B cell (primary cell): ENCODE results near the gene MMGT1. TPM values are rescaled to one million over a fixed set of nuclear protein-coding genes. Genes with fewer than 3 reads are reported as not detected.

ENCODE experiments used
- ATAC-seq: fragments of 200-7000 bp; cut with Tn5 transposase; one replicate; pipeline ENCODE4 v1.10.0; 2021; ENCODE audit warnings: low read depth, mild to moderate bottlenecking, moderate number of reproducible peaks, moderate library complexity
- CTCF ChIA-PET: fragments of 350-600 bp; sonication (Branson Sonifier 250); formaldehyde crosslinking; loops from one replicate; lab custom pipeline; 2021; ENCODE audit warnings: antibody characterized with exemption, inconsistent platforms; lab: Charles Lee
- POLR2A ChIA-PET: fragments of 350-600 bp; sonication (Branson Sonifier 250); formaldehyde crosslinking; loops from one replicate; lab custom pipeline; 2021; ENCODE audit warnings: antibody characterized with exemption; lab: Charles Lee
- DNase-seq: peaks from one replicate; pipeline ENCODE4 v3.0.0; 2013
- H2AFZ ChIP-seq: 2 replicates; pipeline ENCODE4 v1.6.1; 2012; ENCODE audit warnings: mild to moderate bottlenecking, low read depth, low read length; ENCODE audit not compliant: insufficient read depth, poor library complexity, severe bottlenecking
- H3K27ac ChIP-seq, 2 donors: 1 replicate in 1 of 2; 2 replicates in 1 of 2; pipeline ENCODE4 v1.5.1; 2012 to 2013; ENCODE audit warnings: low read length in 2 of 2, mild to moderate bottlenecking in 2 of 2, moderate library complexity in 1 of 2
- H3K27me3 ChIP-seq, 4 experiments: fragments of 200-600 bp in 1 of 4; sonication (generic) in 1 of 4; replicated peaks in 1 of 4; 1 replicate in 2 of 4; 2 replicates in 2 of 4; pipeline versions ENCODE4 v1.6.1 to v1.7.0; 2013 to 2016; ENCODE audit warnings: low read length in 3 of 4, mild to moderate bottlenecking in 2 of 4, mixed read lengths in 1 of 4, moderate library complexity in 1 of 4; ENCODE audit not compliant: insufficient read depth in 4 of 4, control insufficient read depth in 3 of 4; ENCODE audit errors: control extremely low read depth in 1 of 4
- H3K36me3 ChIP-seq, 2 experiments: replicated peaks in 1 of 2; 1 replicate in 1 of 2; 2 replicates in 1 of 2; pipeline versions ENCODE4 v1.6.1 to v1.7.1; 2013; ENCODE audit warnings: low read length in 1 of 2; ENCODE audit not compliant: insufficient read depth in 2 of 2, control insufficient read depth in 1 of 2; ENCODE audit errors: control extremely low read depth in 1 of 2, extremely low read depth in 1 of 2
- H3K4me1 ChIP-seq, 2 donors: fragments of 200-600 bp in 1 of 2; sonication (generic) in 1 of 2; 1 replicate in 1 of 2; 2 replicates in 1 of 2; pipeline versions ENCODE4 v1.5.1 to v1.6.1; 2013 to 2017; ENCODE audit warnings: low read length in 2 of 2; ENCODE audit not compliant: control insufficient read depth in 2 of 2, insufficient read depth in 2 of 2
- H3K4me2 ChIP-seq: replicated peaks from 2 replicates; pipeline ENCODE3; 2012; ENCODE audit warnings: mild to moderate bottlenecking, low read depth, low read length; ENCODE audit not compliant: poor library complexity, severe bottlenecking
- H3K4me3 ChIP-seq, 5 experiments: fragments of 200-600 bp in 1 of 5; sonication (generic) in 1 of 5; 1 replicate in 3 of 5; 2 replicates in 2 of 5; pipeline versions ENCODE4 v1.5.1 to v1.7.0; 2011 to 2016; ENCODE audit warnings: low read length in 4 of 5, mild to moderate bottlenecking in 4 of 5, low read depth in 2 of 5, control low read depth in 1 of 5, moderate library complexity in 1 of 5; ENCODE audit not compliant: insufficient read depth in 1 of 5; ENCODE audit errors: control extremely low read depth in 1 of 5, extremely low read depth in 1 of 5
- H3K79me2 ChIP-seq: fragments of 200-600 bp; sonication (generic); one replicate; pipeline ENCODE4 v1.6.0; 2016; ENCODE audit warnings: low read length; ENCODE audit not compliant: control insufficient read depth, insufficient read depth
- H3K9ac ChIP-seq: fragments of 200-600 bp; sonication (generic); 2 replicates; pipeline ENCODE4 v1.6.1; 2017; ENCODE audit warnings: mild to moderate bottlenecking, low read length, moderate library complexity
- H3K9me3 ChIP-seq, 3 donors: one replicate each; pipeline versions ENCODE4 v1.6.1 to v1.7.1; 2013; ENCODE audit warnings: low read length in 2 of 3; ENCODE audit not compliant: control insufficient read depth in 2 of 3, insufficient read depth in 1 of 3; ENCODE audit errors: control extremely low read depth in 1 of 3
- H4K20me1 ChIP-seq: 2 replicates; pipeline ENCODE4 v1.6.0; 2012; ENCODE audit warnings: mild to moderate bottlenecking, low read length; ENCODE audit not compliant: insufficient read depth, control insufficient read depth, poor library complexity, severe bottlenecking
- H3K27ac Mint-ChIP-seq: one replicate; pipeline ENCODE4 v1.8.0; 2021; ENCODE audit warnings: mixed read lengths
- H3K27me3 Mint-ChIP-seq: one replicate; pipeline ENCODE4 v1.8.0; 2021; ENCODE audit warnings: mixed read lengths
- H3K4me1 Mint-ChIP-seq: one replicate; pipeline ENCODE4 v1.8.0; 2021; ENCODE audit warnings: mixed read lengths
- H3K4me3 Mint-ChIP-seq: one replicate; pipeline ENCODE4 v1.8.0; 2021; ENCODE audit warnings: mixed read lengths
- H3K9me3 Mint-ChIP-seq: one replicate; pipeline ENCODE4 v1.8.0; 2022; ENCODE audit warnings: mixed read lengths; ENCODE audit not compliant: insufficient read depth
- CTCF ChIP-seq: fragments of 200-600 bp; IDR thresholded peaks from one replicate; pipeline ENCODE4 v1.8.0; 2022; ENCODE audit warnings: antibody characterized with exemption, mild to moderate bottlenecking
- EZH2 ChIP-seq: IDR thresholded peaks from 2 replicates; pipeline ENCODE4 v1.6.1; 2012; ENCODE audit warnings: borderline replicate concordance, low read depth, mild to moderate bottlenecking, moderate library complexity, low read length; ENCODE audit not compliant: insufficient read depth, poor library complexity, severe bottlenecking
- WGBS: methylation state at CpG from one replicate; pipeline ENCODE4 v1.1.5; 2013; ENCODE audit warnings: missing lambda C conversion rate; ENCODE audit not compliant: insufficient coverage; 5-methylcytosine and 5-hydroxymethylcytosine counted together
- intact Hi-C: fragments of 100-400 bp; cut with micrococcal nuclease; formaldehyde crosslinking; loops from one replicate; pipeline ENCODE4 v1.10.0; 2022
- polyA plus RNA-seq: library from polyadenylated mRNA; depleted of rRNA; stranded (reverse); fragments of >200 nt; gene quantifications from 2 replicates; pipeline ENCODE4 v1.2.3, GENCODE V29; 2012
- total RNA-seq, 2 donors: library from RNA; stranded (reverse); fragments of 120-200 nt in 1 of 2; gene quantifications; 1 replicate in 1 of 2; 2 replicates in 1 of 2; pipeline versions ENCODE4 v1.2.3 to v1.2.4, GENCODE V29; 2013 to 2022

MMGT1 gene
- total and polyA plus RNA-seq, 2 donors (not counting 1 experiment from before 2014, with no cell fraction given), result 7.9 to 25.1 TPM

DNA sequence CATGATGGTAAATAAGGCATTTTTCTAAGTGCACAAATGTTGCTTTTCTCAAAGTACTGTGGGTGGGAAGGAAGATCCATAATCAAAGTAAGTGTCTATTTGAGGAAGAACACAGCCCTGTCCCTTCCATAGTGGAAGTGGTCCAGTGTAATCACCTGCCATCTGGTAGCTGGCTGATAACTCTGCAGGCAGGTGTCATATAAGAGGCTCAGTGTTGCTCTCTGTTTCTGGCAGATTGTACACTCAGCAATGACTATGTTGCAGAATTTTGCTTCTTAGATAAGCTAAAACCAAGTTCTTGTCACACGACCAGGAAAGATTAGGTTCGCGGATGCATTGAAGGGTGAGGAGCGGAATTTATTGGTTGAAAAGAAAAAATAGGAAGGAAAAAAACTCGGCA lies 59.4 kb downstream of the MMGT1 start:
- H4K20me1 ChIP-seq, result no peaks in the 10 kb centered on the region
- H3K4me3 ChIP-seq, result no peak overlapping the region
- Mint-ChIP-seq H3K4me3 (no peak overlapping the region), H3K27ac (no peak overlapping the region), H3K4me1 (no peaks in the 10 kb centered on the region), H3K9me3 (no peaks in the 10 kb centered on the region), H3K27me3 (peaks cover 3% of the 10 kb centered on the region)
- no CpG with 5 or more reads among the region's 5 CpGs for WGBS
- H2AFZ ChIP-seq, result no peak overlapping the region
- no peaks in the 10 kb centered on the region for H3K79me2 ChIP-seq
- H3K9ac ChIP-seq, result no peak overlapping the region
- ChIA-PET POLR2A (no interaction called here), CTCF (no interaction called here)
- intact Hi-C loops, result no loop called here
- no peaks in the 10 kb centered on the region for H3K36me3 ChIP-seq
- DNase-seq, result no peak
- H3K4me1 ChIP-seq, result no peaks in the 10 kb centered on the region
- H3K9me3 ChIP-seq, result no peaks in the 10 kb centered on the region
- TF ChIP-seq EZH2 (no peak), CTCF (no peak)
- H3K27ac ChIP-seq, result no peak overlapping the region
- ATAC-seq, result no peak
- H3K27me3 ChIP-seq, result no peaks in the 10 kb centered on the region
- no peak overlapping the region for H3K4me2 ChIP-seq

Other genes starting within 250 kb of the MMGT1 start
- not detected in 2 replicates for gene CT45A3, start 205.8 kb downstream of the MMGT1 start, total RNA-seq
- gene CT45A3, start 205.8 kb downstream of the MMGT1 start, polyA plus RNA-seq, result not detected in 2 replicates
- gene CT45A5, start 188.5 kb downstream of the MMGT1 start, total RNA-seq, result not detected in 2 replicates
- gene CT45A5, start 188.5 kb downstream of the MMGT1 start, polyA plus RNA-seq, result not detected in 2 replicates
- not detected in 2 replicates for gene CT45A6, start 171.2 kb downstream of the MMGT1 start, total RNA-seq
- gene CT45A6, start 171.2 kb downstream of the MMGT1 start, polyA plus RNA-seq, result not detected in 2 replicates
- not detected in 2 replicates for gene CT45A2, start 154.0 kb downstream of the MMGT1 start, total RNA-seq
- gene CT45A2, start 154.0 kb downstream of the MMGT1 start, polyA plus RNA-seq, result not detected in 2 replicates
- not detected in 2 replicates for gene CT45A7, start 136.7 kb downstream of the MMGT1 start, total RNA-seq
- not detected in 2 replicates for gene CT45A7, start 136.7 kb downstream of the MMGT1 start, polyA plus RNA-seq
- not detected in 2 replicates for gene CT45A8, start 119.5 kb downstream of the MMGT1 start, total RNA-seq
- not detected in 2 replicates for gene CT45A8, start 119.5 kb downstream of the MMGT1 start, polyA plus RNA-seq
- gene CT45A9, start 102.2 kb downstream of the MMGT1 start, total RNA-seq, result not detected in 2 replicates
- gene CT45A9, start 102.2 kb downstream of the MMGT1 start, polyA plus RNA-seq, result not detected in 2 replicates
- gene CT45A10, start 80.5 kb downstream of the MMGT1 start, total RNA-seq, result not detected in 2 replicates
- gene CT45A10, start 80.5 kb downstream of the MMGT1 start, polyA plus RNA-seq, result not detected in 2 replicates
- gene SAGE1, start 80.3 kb downstream of the MMGT1 start, total RNA-seq, result not detected in 2 replicates
- gene SAGE1, start 80.3 kb downstream of the MMGT1 start, polyA plus RNA-seq, result 0.18 TPM in 1 of 2 replicates, not detected in the other
- 14.5 and 15.2 TPM in 2 replicates for gene SLC9A6, start 11.4 kb upstream of the MMGT1 start, total RNA-seq
- 3.1 and 6.3 TPM in 2 replicates for gene SLC9A6, start 11.4 kb upstream of the MMGT1 start, polyA plus RNA-seq
- 5.6 and 8.0 TPM in 2 replicates for gene FHL1, start 173.5 kb upstream of the MMGT1 start, total RNA-seq
- gene FHL1, start 173.5 kb upstream of the MMGT1 start, polyA plus RNA-seq, result 5.2 and 6.7 TPM in 2 replicates